A673 (cell line): Measurements from ENCODE around the gene STC2. TPM values are rescaled to one million over a fixed set of nuclear protein-coding genes. Genes with fewer than 3 reads are reported as not detected.
A peak's percentile ranks its signal among the peaks of the same experiment; 100 is the strongest.

ENCODE experiments used
- BruUV-seq: library from RNA; stranded (reverse); fragments of 400-500 nt; replicated peaks from 2 replicates; lab custom pipeline; 2021; lab: Mats Ljungman, UMichigan
- CTCF ChIA-PET: fragments of 300-600 bp; sonication (Branson Sonifier 250); formaldehyde crosslinking; loops from one replicate; lab custom pipeline; 2022; ENCODE audit warnings: antibody characterized with exemption; lab: Charles Lee
- POLR2A ChIA-PET: fragments of 300-600 bp; sonication (Branson Sonifier 250); formaldehyde crosslinking; loops from one replicate; lab custom pipeline; 2022; ENCODE audit warnings: antibody characterized with exemption; ENCODE audit not compliant: low non-redundant PET; lab: Charles Lee
- DNase-seq: peaks from one replicate; pipeline ENCODE4 v3.0.0-alpha.2; 2015; ENCODE audit warnings: low spot score
- H3K27ac ChIP-seq: fragments of 200-600 bp; sonication (generic); 2 replicates; pipeline ENCODE4 v1.5.1; 2016; ENCODE audit warnings: mixed run types, low read depth, mild to moderate bottlenecking, mixed read lengths, antibody characterized with exemption, low read length; ENCODE audit not compliant: poor library complexity, severe bottlenecking
- H3K27me3 ChIP-seq: fragments of 200-600 bp; sonication (generic); replicated peaks from 2 replicates; pipeline ENCODE4 v1.6.1; 2017; ENCODE audit warnings: mixed run types, low read depth, mild to moderate bottlenecking, mixed read lengths, antibody characterized with exemption, low read length; ENCODE audit not compliant: insufficient read depth, poor library complexity
- H3K36me3 ChIP-seq: fragments of 200-600 bp; sonication (generic); 2 replicates; pipeline ENCODE4 v1.6.1; 2016; ENCODE audit warnings: mixed run types, mild to moderate bottlenecking, mixed read lengths, antibody characterized with exemption, low read length; ENCODE audit not compliant: insufficient read depth, poor library complexity, severe bottlenecking
- H3K4me1 ChIP-seq: fragments of 200-600 bp; sonication (generic); 2 replicates; pipeline ENCODE4 v1.6.1; 2017; ENCODE audit warnings: mixed run types, mild to moderate bottlenecking, mixed read lengths, antibody characterized with exemption, low read length; ENCODE audit not compliant: insufficient read depth, poor library complexity, severe bottlenecking
- H3K4me3 ChIP-seq: fragments of 200-600 bp; sonication (generic); 2 replicates; pipeline ENCODE4 v1.5.1; 2016; ENCODE audit warnings: low read depth, mixed run types, mild to moderate bottlenecking, mixed read lengths, low read length; ENCODE audit not compliant: poor library complexity, severe bottlenecking
- H3K9me3 ChIP-seq: fragments of 200-600 bp; sonication (generic); 2 replicates; pipeline ENCODE4 v1.6.1; 2016; ENCODE audit warnings: mixed run types, low read depth, mild to moderate bottlenecking, mixed read lengths, antibody characterized with exemption, low read length; ENCODE audit not compliant: poor library complexity, severe bottlenecking
- CTCF ChIP-seq: fragments of 300-800, 200-600 bp; sonication (generic); conservative IDR thresholded peaks from 2 replicates; pipeline ENCODE4 v1.5.1; 2017; ENCODE audit warnings: low read depth, mild to moderate bottlenecking, antibody characterized with exemption, low read length, moderate library complexity, mixed read lengths
- EZH2 ChIP-seq: fragments of 200-600 bp; sonication (generic); IDR thresholded peaks from 2 replicates; pipeline ENCODE4 v1.6.1; 2017; ENCODE audit warnings: borderline replicate concordance, low read depth, mild to moderate bottlenecking, mixed read lengths, antibody characterized with exemption, low read length; ENCODE audit not compliant: poor library complexity, severe bottlenecking
- intact Hi-C: fragments of 100-400 bp; cut with micrococcal nuclease; formaldehyde crosslinking; loops from one replicate; pipeline ENCODE4 v1.10.0; 2022; ENCODE audit not compliant: unreplicated experiment
- total RNA-seq: library from RNA; stranded (reverse); gene quantifications from 2 replicates; pipeline ENCODE4 v1.2.3, GENCODE V29; 2021

STC2 gene
- total RNA-seq, 1 experiment from 2014 or later: 19.2 TPM

- Histone ChIP-seq H3K4me3 (no peak overlapping the region), H3K27ac (no peak overlapping the region), H3K4me1 (peaks cover 16% of the 10 kb centered on the region), H3K9me3 (no peaks in the 10 kb centered on the region), H3K36me3 (peaks cover 63% of the 10 kb centered on the region), H3K27me3 (no peaks in the 10 kb centered on the region)
- ChIA-PET CTCF (no interaction called here), POLR2A (no interaction called here)
- intact Hi-C loops: no loop called here
- BruUV-seq: no TSS peak
- TF ChIP-seq EZH2 (no peak), CTCF (no peak)
- no peak for DNase-seq
These were observed 10.4 kb downstream of the STC2 start for GRCh38 chr5:173317852-173318251.

GRCh38 chr5:173317091-173317730 is 11.0 kb downstream of the STC2 start:
- Histone ChIP-seq H3K9me3 (no peaks in the 10 kb centered on the region), H3K36me3 (peaks cover 57% of the 10 kb centered on the region), H3K27ac (no peak overlapping the region), H3K27me3 (no peaks in the 10 kb centered on the region), H3K4me1 (peaks cover 16% of the 10 kb centered on the region), H3K4me3 (no peak overlapping the region)
- TF ChIP-seq CTCF (no peak), EZH2 (no peak)
- intact Hi-C loops: no loop called here
- POLR2A ChIA-PET: no interaction called here
- TSS peak; percentile 8 for BruUV-seq
- CTCF ChIA-PET: interaction anchor here (0.6 kb wide), 2 partner anchors 35 to 995 kb away, joined by 3 to 4 read pairs; no protein-coding TSS in a partner anchor
- no peak for DNase-seq

GRCh38 chr5:173316339-173317020 is 11.7 kb downstream of the STC2 start:
- POLR2A ChIA-PET: interaction anchor here (0.6 kb wide), 1 partner anchor 256 kb away, joined by 11 read pairs; no protein-coding TSS in a partner anchor

More at GRCh38 chr5:173316339-173317020, 11.7 kb downstream of the STC2 start:
- Histone ChIP-seq H3K27me3 (no peaks in the 10 kb centered on the region), H3K27ac (peak overlapping the region; percentile 29), H3K9me3 (no peaks in the 10 kb centered on the region), H3K4me3 (no peak overlapping the region), H3K4me1 (peaks cover 16% of the 10 kb centered on the region), H3K36me3 (peaks cover 50% of the 10 kb centered on the region)
- intact Hi-C loops: no loop called here
- BruUV-seq: no TSS peak
- CTCF ChIA-PET: interaction anchor here (0.6 kb wide), 2 partner anchors 34 to 996 kb away, joined by 3 to 4 read pairs; no protein-coding TSS in a partner anchor
- DNase-seq: no peak
- no peak for TF ChIP-seq EZH2
- TF ChIP-seq CTCF: no peak
